Measurements from ENCODE around the gene CD9. TPM values are rescaled to one million over a fixed set of nuclear protein-coding genes. Genes with fewer than 3 reads are reported as not detected.
A peak's percentile ranks its signal among the peaks of the same experiment; 100 is the strongest.

Gene CD9
- total RNA-seq, 1 donor from 2014 or later: 333 TPM

GRCh38 chr12:6221146-6221545 lies 20.9 kb downstream of the CD9 start:
- DNase-seq (ENCODE audit: low read depth): no peak

- DNase-seq (ENCODE audit: low read depth): peak; percentile 85
Measured at GRCh38 chr12:6222078-6222654, 22.0 kb downstream of the CD9 start.

GRCh38 chr12:6223545-6223944 lies 23.3 kb downstream of the CD9 start:
- no peak for DNase-seq (ENCODE audit: low read depth)

- DNase-seq (ENCODE audit: low read depth): no peak
Measured at GRCh38 chr12:6224550-6224949, 24.4 kb downstream of the CD9 start.

- no peak for DNase-seq (ENCODE audit: low read depth)
Measured at GRCh38 chr12:6225630-6226001, 25.4 kb downstream of the CD9 start.

GRCh38 chr12:6226002-6226678 lies 25.9 kb downstream of the CD9 start:
- peak; percentile 72 for DNase-seq (ENCODE audit: low read depth)

- DNase-seq (ENCODE audit: low read depth): no peak
Measured at GRCh38 chr12:6226679-6227051, 26.5 kb downstream of the CD9 start.

- no peak for DNase-seq (ENCODE audit: low read depth)
Measured at GRCh38 chr12:6228535-6229223, 28.5 kb downstream of the CD9 start.

- DNase-seq (ENCODE audit: low read depth): peak; percentile 88
Measured at GRCh38 chr12:6229224-6230218, 29.3 kb downstream of the CD9 start.

- DNase-seq (ENCODE audit: low read depth): peak; percentile 62
Measured at GRCh38 chr12:6230321-6231110, 30.3 kb downstream of the CD9 start.

- no peak for DNase-seq (ENCODE audit: low read depth)
Measured at GRCh38 chr12:6231359-6232268, 31.4 kb downstream of the CD9 start.

- no peak for DNase-seq (ENCODE audit: low read depth)
Measured at GRCh38 chr12:6233121-6233971, 33.1 kb downstream of the CD9 start.

GRCh38 chr12:6234214-6234613 lies 34.0 kb downstream of the CD9 start:
- peak; percentile 73 for DNase-seq (ENCODE audit: low read depth)

- no peak for DNase-seq (ENCODE audit: low read depth)
Measured at GRCh38 chr12:6234906-6235305, 34.7 kb downstream of the CD9 start.

- DNase-seq (ENCODE audit: low read depth): no peak
Measured at GRCh38 chr12:6235499-6235898, 35.3 kb downstream of the CD9 start.

GRCh38 chr12:6235906-6236640 lies 35.9 kb downstream of the CD9 start:
- DNase-seq (ENCODE audit: low read depth): no peak

- no peak for DNase-seq (ENCODE audit: low read depth)
Measured at GRCh38 chr12:6236641-6236940, 36.4 kb downstream of the CD9 start.

GRCh38 chr12:6237830-6238229 lies 37.6 kb downstream of the CD9 start:
- no peak for DNase-seq (ENCODE audit: low read depth)

- DNase-seq (ENCODE audit: low read depth): no peak
Measured at GRCh38 chr12:6238875-6239274, 38.7 kb downstream of the CD9 start.

Data from renal cortical epithelial cell (primary cell).